GM12878 (cell line): Measurements from ENCODE around the gene OR52K2. TPM values are rescaled to one million over a fixed set of nuclear protein-coding genes. Genes with fewer than 3 reads are reported as not detected.

Source experiments
- CHD2 ChIP-seq: IDR thresholded peaks from 2 replicates; pipeline ENCODE4 v1.6.1; 2011; ENCODE audit warnings: low read depth, low read length, improper control_type of control experiment, borderline replicate concordance
- CREB1 ChIP-seq: IDR thresholded peaks from 2 replicates; pipeline ENCODE4 v1.6.1; 2012; ENCODE audit warnings: low read depth, mild to moderate bottlenecking, inconsistent platforms
- HDAC2 ChIP-seq: fragments of 200-600 bp; sonication (generic); IDR thresholded peaks from 2 replicates; pipeline ENCODE4 v1.6.1; 2017
- HDGF ChIP-seq: fragments of 450-650 bp; IDR thresholded peaks from 2 replicates; pipeline ENCODE4 v1.6.1; 2016; ENCODE audit warnings: antibody characterized with exemption
- IKZF2 ChIP-seq, 2 experiments: fragments of 450-650 bp; IDR thresholded peaks; 2 replicates each; pipeline ENCODE4 v1.6.1; 2017; ENCODE audit warnings: mild to moderate bottlenecking in 2 of 2, moderate library complexity in 2 of 2
- JUND ChIP-seq: IDR thresholded peaks from 2 replicates; pipeline ENCODE4 v1.6.1; 2012; ENCODE audit warnings: low read depth, mild to moderate bottlenecking, low read length, improper control_type of control experiment, moderate library complexity
- NFYB ChIP-seq: IDR thresholded peaks from 2 replicates; pipeline ENCODE4 v1.6.1; 2011; ENCODE audit warnings: low read depth, mild to moderate bottlenecking, low read length, improper control_type of control experiment, moderate library complexity; ENCODE audit not compliant: insufficient read depth
- NR2C1 ChIP-seq: fragments of 450-650 bp; IDR thresholded peaks from 2 replicates; pipeline ENCODE4 v1.6.1; 2017; ENCODE audit warnings: antibody characterized with exemption, mild to moderate bottlenecking, moderate library complexity
- SUZ12 ChIP-seq: fragments of 200-600 bp; sonication (generic); IDR thresholded peaks from one replicate; pipeline ENCODE4 v1.6.1; 2018; ENCODE audit warnings: antibody characterized with exemption, mild to moderate bottlenecking; ENCODE audit not compliant: unreplicated experiment
- ZBED1 ChIP-seq: IDR thresholded peaks from 2 replicates; pipeline ENCODE4 v1.6.1; 2016; ENCODE audit warnings: borderline replicate concordance
- polyA plus RNA-seq, 11 experiments: library from polyadenylated mRNA; depleted of rRNA in 4 of 11; unstranded in 6 of 11; stranded (reverse) in 5 of 11; fragments of >200 nt; fragmentation: Nextera tagmentation in 4 of 11; fragmentation: Illumina TruSeq in 1 of 11; extraction: Ambion mirVana in 4 of 11; extraction: Trizol in 1 of 11; gene quantifications; 1 replicate in 1 of 11; 2 replicates in 10 of 11; pipeline versions ENCODE4 v1.2.1 to v1.2.3, GENCODE V29; 2011 to 2016; ENCODE audit warnings: inconsistent platforms in 2 of 11, missing spikeins in 2 of 11, low read depth in 1 of 11
- total RNA-seq, 4 experiments: library from RNA; depleted of rRNA in 3 of 4; stranded (reverse); fragments of >200 nt in 3 of 4; fragmentation: Illumina TruSeq in 1 of 4; extraction: Trizol in 1 of 4; gene quantifications; 2 replicates each; pipeline versions ENCODE4 v1.2.1 to v1.2.3, GENCODE V29; 2013 to 2021
- TF ChIP-seq, protein P1 (sequence below): fragments of 450-650 bp; IDR thresholded peaks from 2 replicates; pipeline ENCODE4 v1.6.1; 2017; ENCODE audit warnings: mild to moderate bottlenecking, moderate library complexity
- TF ChIP-seq, protein P2 (sequence below): fragments of 450-650 bp; IDR thresholded peaks from 2 replicates; pipeline ENCODE4 v1.6.1; 2018; ENCODE audit warnings: borderline replicate concordance, mild to moderate bottlenecking; ENCODE audit not compliant: partially characterized antibody

Gene OR52K2
- total and polyA plus RNA-seq, 10 of the 15 experiments (the other 5 are each of a cell fraction or from before 2014, with no cell fraction given): not detected

DNA sequence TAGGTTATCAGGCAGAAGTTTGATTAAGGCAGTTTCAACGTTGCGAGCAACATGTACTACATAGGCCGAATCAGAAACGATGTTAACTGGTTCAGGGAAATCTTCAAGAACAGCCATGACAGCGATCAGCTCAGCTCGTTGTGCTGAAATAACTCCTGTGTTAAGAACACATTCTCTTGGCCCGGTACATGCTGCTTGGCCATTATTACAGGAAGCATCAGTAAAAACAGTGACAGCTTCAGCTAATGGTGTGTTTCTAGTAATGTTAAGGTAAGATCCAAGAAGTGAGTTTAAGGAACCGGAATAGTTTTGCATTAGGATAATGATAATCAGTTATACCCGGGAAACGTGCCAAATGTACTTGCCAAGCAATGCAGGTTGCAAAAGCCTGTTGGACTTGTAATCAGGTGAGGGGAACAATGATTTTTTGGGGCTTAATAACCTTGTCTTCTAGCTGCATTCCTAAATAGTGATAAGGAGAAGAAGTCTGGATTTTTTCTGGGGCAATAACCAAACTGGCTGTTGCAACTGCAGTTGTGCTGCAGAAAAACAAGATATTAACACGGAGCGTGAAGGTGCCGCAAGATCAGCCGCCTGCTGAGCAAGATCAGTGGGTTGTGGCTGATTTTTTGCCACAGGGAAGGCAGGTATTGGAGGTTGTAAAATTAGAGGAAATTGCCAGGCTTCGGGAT is 47.6 kb downstream of the OR52K2 start (continued):
- TF ChIP-seq, protein P1, sequence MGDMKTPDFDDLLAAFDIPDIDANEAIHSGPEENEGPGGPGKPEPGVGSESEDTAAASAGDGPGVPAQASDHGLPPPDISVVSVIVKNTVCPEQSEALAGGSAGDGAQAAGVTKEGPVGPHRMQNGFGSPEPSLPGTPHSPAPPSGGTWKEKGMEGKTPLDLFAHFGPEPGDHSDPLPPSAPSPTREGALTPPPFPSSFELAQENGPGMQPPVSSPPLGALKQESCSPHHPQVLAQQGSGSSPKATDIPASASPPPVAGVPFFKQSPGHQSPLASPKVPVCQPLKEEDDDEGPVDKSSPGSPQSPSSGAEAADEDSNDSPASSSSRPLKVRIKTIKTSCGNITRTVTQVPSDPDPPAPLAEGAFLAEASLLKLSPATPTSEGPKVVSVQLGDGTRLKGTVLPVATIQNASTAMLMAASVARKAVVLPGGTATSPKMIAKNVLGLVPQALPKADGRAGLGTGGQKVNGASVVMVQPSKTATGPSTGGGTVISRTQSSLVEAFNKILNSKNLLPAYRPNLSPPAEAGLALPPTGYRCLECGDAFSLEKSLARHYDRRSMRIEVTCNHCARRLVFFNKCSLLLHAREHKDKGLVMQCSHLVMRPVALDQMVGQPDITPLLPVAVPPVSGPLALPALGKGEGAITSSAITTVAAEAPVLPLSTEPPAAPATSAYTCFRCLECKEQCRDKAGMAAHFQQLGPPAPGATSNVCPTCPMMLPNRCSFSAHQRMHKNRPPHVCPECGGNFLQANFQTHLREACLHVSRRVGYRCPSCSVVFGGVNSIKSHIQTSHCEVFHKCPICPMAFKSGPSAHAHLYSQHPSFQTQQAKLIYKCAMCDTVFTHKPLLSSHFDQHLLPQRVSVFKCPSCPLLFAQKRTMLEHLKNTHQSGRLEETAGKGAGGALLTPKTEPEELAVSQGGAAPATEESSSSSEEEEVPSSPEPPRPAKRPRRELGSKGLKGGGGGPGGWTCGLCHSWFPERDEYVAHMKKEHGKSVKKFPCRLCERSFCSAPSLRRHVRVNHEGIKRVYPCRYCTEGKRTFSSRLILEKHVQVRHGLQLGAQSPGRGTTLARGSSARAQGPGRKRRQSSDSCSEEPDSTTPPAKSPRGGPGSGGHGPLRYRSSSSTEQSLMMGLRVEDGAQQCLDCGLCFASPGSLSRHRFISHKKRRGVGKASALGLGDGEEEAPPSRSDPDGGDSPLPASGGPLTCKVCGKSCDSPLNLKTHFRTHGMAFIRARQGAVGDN: no peak
- no peak for TF ChIP-seq SUZ12
- no peak for TF ChIP-seq NR2C1
- no peak for TF ChIP-seq HDGF
- no peak for TF ChIP-seq HDAC2
- TF ChIP-seq CREB1: no peak
- TF ChIP-seq ZBED1: no peak
- no peak for TF ChIP-seq JUND
- TF ChIP-seq CHD2: no peak
- TF ChIP-seq, protein P2, sequence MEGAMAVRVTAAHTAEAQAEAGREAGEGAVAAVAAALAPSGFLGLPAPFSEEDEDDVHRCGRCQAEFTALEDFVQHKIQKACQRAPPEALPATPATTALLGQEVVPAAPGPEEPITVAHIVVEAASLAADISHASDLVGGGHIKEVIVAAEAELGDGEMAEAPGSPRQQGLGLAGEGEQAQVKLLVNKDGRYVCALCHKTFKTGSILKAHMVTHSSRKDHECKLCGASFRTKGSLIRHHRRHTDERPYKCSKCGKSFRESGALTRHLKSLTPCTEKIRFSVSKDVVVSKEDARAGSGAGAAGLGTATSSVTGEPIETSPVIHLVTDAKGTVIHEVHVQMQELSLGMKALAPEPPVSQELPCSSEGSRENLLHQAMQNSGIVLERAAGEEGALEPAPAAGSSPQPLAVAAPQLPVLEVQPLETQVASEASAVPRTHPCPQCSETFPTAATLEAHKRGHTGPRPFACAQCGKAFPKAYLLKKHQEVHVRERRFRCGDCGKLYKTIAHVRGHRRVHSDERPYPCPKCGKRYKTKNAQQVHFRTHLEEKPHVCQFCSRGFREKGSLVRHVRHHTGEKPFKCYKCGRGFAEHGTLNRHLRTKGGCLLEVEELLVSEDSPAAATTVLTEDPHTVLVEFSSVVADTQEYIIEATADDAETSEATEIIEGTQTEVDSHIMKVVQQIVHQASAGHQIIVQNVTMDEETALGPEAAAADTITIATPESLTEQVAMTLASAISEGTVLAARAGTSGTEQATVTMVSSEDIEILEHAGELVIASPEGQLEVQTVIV: no peak
- TF ChIP-seq NFYB: no peak
- TF ChIP-seq IKZF2 (IDR thresholded peaks at IDR 0.05): no peak

Other genes with a start within 250 kb of the OR52K2 start
Only the 7 nearest of the 10 such genes appear.
- gene OR52B4, start 80.9 kb upstream of the OR52K2 start, total RNA-seq (2014; rRNA removed): not detected in 2 replicates
- gene OR52B4, start 80.9 kb upstream of the OR52K2 start, total RNA-seq (2014; rRNA removed; fragmentation: Illumina TruSeq; extraction: Trizol): not detected in 2 replicates
- gene OR52B4, start 80.9 kb upstream of the OR52K2 start, total RNA-seq (2021): not detected in 2 replicates
- not detected in 2 replicates for gene OR52B4, start 80.9 kb upstream of the OR52K2 start, polyA plus RNA-seq (2011; rRNA removed)
- gene OR52B4, start 80.9 kb upstream of the OR52K2 start, polyA plus RNA-seq (2014; fragmentation: Illumina TruSeq; extraction: Trizol): not detected in 2 replicates
- gene OR52B4, start 80.9 kb upstream of the OR52K2 start, polyA plus RNA-seq (2014; fragmentation: Nextera tagmentation; extraction: Ambion mirVana): not detected
- gene OR52B4, start 80.9 kb upstream of the OR52K2 start, polyA plus RNA-seq (2014; rRNA removed): not detected in 2 replicates
- gene OR52B4, start 80.9 kb upstream of the OR52K2 start, polyA plus RNA-seq (2016; fragmentation: Nextera tagmentation; extraction: Ambion mirVana): not detected
- 34.4 and 36.8 TPM in 2 replicates for gene TRIM21, start 55.6 kb upstream of the OR52K2 start, total RNA-seq (2014; rRNA removed)
- gene TRIM21, start 55.6 kb upstream of the OR52K2 start, total RNA-seq (2014; rRNA removed; fragmentation: Illumina TruSeq; extraction: Trizol): 32.2 and 32.4 TPM in 2 replicates
- gene TRIM21, start 55.6 kb upstream of the OR52K2 start, total RNA-seq (2021): 24.2 and 26.3 TPM in 2 replicates
- 74.7 and 80.6 TPM in 2 replicates for gene TRIM21, start 55.6 kb upstream of the OR52K2 start, polyA plus RNA-seq (2011; rRNA removed)
- 40.4 and 40.7 TPM in 2 replicates for gene TRIM21, start 55.6 kb upstream of the OR52K2 start, polyA plus RNA-seq (2014; fragmentation: Illumina TruSeq; extraction: Trizol)
- 10 to 100 TPM; 24.7 to 28.6 TPM for gene TRIM21, start 55.6 kb upstream of the OR52K2 start, polyA plus RNA-seq (2014; fragmentation: Nextera tagmentation; extraction: Ambion mirVana)
- 21.5 and 24.3 TPM in 2 replicates for gene TRIM21, start 55.6 kb upstream of the OR52K2 start, polyA plus RNA-seq (2014; rRNA removed)
- gene TRIM21, start 55.6 kb upstream of the OR52K2 start, polyA plus RNA-seq (2016; fragmentation: Nextera tagmentation; extraction: Ambion mirVana): 10 to 100 TPM; 31.2 to 39.6 TPM
- gene OR52K1, start 33.4 kb downstream of the OR52K2 start, total RNA-seq (2014; rRNA removed): not detected in 2 replicates
- not detected in 2 replicates for gene OR52K1, start 33.4 kb downstream of the OR52K2 start, total RNA-seq (2014; rRNA removed; fragmentation: Illumina TruSeq; extraction: Trizol)
- gene OR52K1, start 33.4 kb downstream of the OR52K2 start, total RNA-seq (2021): not detected in 2 replicates
- gene OR52K1, start 33.4 kb downstream of the OR52K2 start, polyA plus RNA-seq (2011; rRNA removed): not detected in 2 replicates
- not detected in 2 replicates for gene OR52K1, start 33.4 kb downstream of the OR52K2 start, polyA plus RNA-seq (2014; fragmentation: Illumina TruSeq; extraction: Trizol)
- gene OR52K1, start 33.4 kb downstream of the OR52K2 start, polyA plus RNA-seq (2014; fragmentation: Nextera tagmentation; extraction: Ambion mirVana): not detected
- gene OR52K1, start 33.4 kb downstream of the OR52K2 start, polyA plus RNA-seq (2014; rRNA removed): not detected in 2 replicates
- gene OR52K1, start 33.4 kb downstream of the OR52K2 start, polyA plus RNA-seq (2016; fragmentation: Nextera tagmentation; extraction: Ambion mirVana): not detected
- gene OR52M1, start 95.9 kb downstream of the OR52K2 start, total RNA-seq (2014; rRNA removed): not detected in 2 replicates
- not detected in 2 replicates for gene OR52M1, start 95.9 kb downstream of the OR52K2 start, total RNA-seq (2014; rRNA removed; fragmentation: Illumina TruSeq; extraction: Trizol)
- gene OR52M1, start 95.9 kb downstream of the OR52K2 start, total RNA-seq (2021): not detected in 2 replicates
- gene OR52M1, start 95.9 kb downstream of the OR52K2 start, polyA plus RNA-seq (2011; rRNA removed): not detected in 2 replicates
- not detected in 2 replicates for gene OR52M1, start 95.9 kb downstream of the OR52K2 start, polyA plus RNA-seq (2014; fragmentation: Illumina TruSeq; extraction: Trizol)
- not detected for gene OR52M1, start 95.9 kb downstream of the OR52K2 start, polyA plus RNA-seq (2014; fragmentation: Nextera tagmentation; extraction: Ambion mirVana)
- gene OR52M1, start 95.9 kb downstream of the OR52K2 start, polyA plus RNA-seq (2014; rRNA removed): not detected in 2 replicates
- not detected for gene OR52M1, start 95.9 kb downstream of the OR52K2 start, polyA plus RNA-seq (2016; fragmentation: Nextera tagmentation; extraction: Ambion mirVana)
- gene OR52I2, start 132.4 kb downstream of the OR52K2 start, total RNA-seq (2014; rRNA removed): not detected in 2 replicates
- gene OR52I2, start 132.4 kb downstream of the OR52K2 start, total RNA-seq (2014; rRNA removed; fragmentation: Illumina TruSeq; extraction: Trizol): not detected in 2 replicates
- gene OR52I2, start 132.4 kb downstream of the OR52K2 start, total RNA-seq (2021): not detected in 2 replicates
- gene OR52I2, start 132.4 kb downstream of the OR52K2 start, polyA plus RNA-seq (2011; rRNA removed): not detected in 2 replicates
- not detected in 2 replicates for gene OR52I2, start 132.4 kb downstream of the OR52K2 start, polyA plus RNA-seq (2014; fragmentation: Illumina TruSeq; extraction: Trizol)
- not detected for gene OR52I2, start 132.4 kb downstream of the OR52K2 start, polyA plus RNA-seq (2014; fragmentation: Nextera tagmentation; extraction: Ambion mirVana)
- not detected in 2 replicates for gene OR52I2, start 132.4 kb downstream of the OR52K2 start, polyA plus RNA-seq (2014; rRNA removed)
- gene OR52I2, start 132.4 kb downstream of the OR52K2 start, polyA plus RNA-seq (2016; fragmentation: Nextera tagmentation; extraction: Ambion mirVana): under 1 TPM; 0.04 to 0.05 TPM
- not detected in 2 replicates for gene OR52I1, start 144.7 kb downstream of the OR52K2 start, total RNA-seq (2014; rRNA removed)
- gene OR52I1, start 144.7 kb downstream of the OR52K2 start, total RNA-seq (2014; rRNA removed; fragmentation: Illumina TruSeq; extraction: Trizol): not detected in 2 replicates
- gene OR52I1, start 144.7 kb downstream of the OR52K2 start, total RNA-seq (2021): not detected in 2 replicates
- not detected in 2 replicates for gene OR52I1, start 144.7 kb downstream of the OR52K2 start, polyA plus RNA-seq (2011; rRNA removed)
- not detected in 2 replicates for gene OR52I1, start 144.7 kb downstream of the OR52K2 start, polyA plus RNA-seq (2014; fragmentation: Illumina TruSeq; extraction: Trizol)
- gene OR52I1, start 144.7 kb downstream of the OR52K2 start, polyA plus RNA-seq (2014; fragmentation: Nextera tagmentation; extraction: Ambion mirVana): not detected
- not detected in 2 replicates for gene OR52I1, start 144.7 kb downstream of the OR52K2 start, polyA plus RNA-seq (2014; rRNA removed)
- not detected for gene OR52I1, start 144.7 kb downstream of the OR52K2 start, polyA plus RNA-seq (2016; fragmentation: Nextera tagmentation; extraction: Ambion mirVana)
- gene TRIM68, start 158.9 kb downstream of the OR52K2 start, total RNA-seq (2014; rRNA removed): 9.5 and 10.5 TPM in 2 replicates
- gene TRIM68, start 158.9 kb downstream of the OR52K2 start, total RNA-seq (2014; rRNA removed; fragmentation: Illumina TruSeq; extraction: Trizol): 7.0 and 7.6 TPM in 2 replicates
- gene TRIM68, start 158.9 kb downstream of the OR52K2 start, total RNA-seq (2021): 11.2 and 13.7 TPM in 2 replicates
- gene TRIM68, start 158.9 kb downstream of the OR52K2 start, polyA plus RNA-seq (2011; rRNA removed): 4.8 and 7.0 TPM in 2 replicates
- 10.6 and 12.6 TPM in 2 replicates for gene TRIM68, start 158.9 kb downstream of the OR52K2 start, polyA plus RNA-seq (2014; fragmentation: Illumina TruSeq; extraction: Trizol)
- gene TRIM68, start 158.9 kb downstream of the OR52K2 start, polyA plus RNA-seq (2014; fragmentation: Nextera tagmentation; extraction: Ambion mirVana): 1 to 10 TPM; 3.3 to 5.4 TPM
- 7.5 and 8.0 TPM in 2 replicates for gene TRIM68, start 158.9 kb downstream of the OR52K2 start, polyA plus RNA-seq (2014; rRNA removed)
- 1 to 10 TPM; 8.9 to 9.2 TPM for gene TRIM68, start 158.9 kb downstream of the OR52K2 start, polyA plus RNA-seq (2016; fragmentation: Nextera tagmentation; extraction: Ambion mirVana)